ENCODE results near the gene DAND5.

DNA sequence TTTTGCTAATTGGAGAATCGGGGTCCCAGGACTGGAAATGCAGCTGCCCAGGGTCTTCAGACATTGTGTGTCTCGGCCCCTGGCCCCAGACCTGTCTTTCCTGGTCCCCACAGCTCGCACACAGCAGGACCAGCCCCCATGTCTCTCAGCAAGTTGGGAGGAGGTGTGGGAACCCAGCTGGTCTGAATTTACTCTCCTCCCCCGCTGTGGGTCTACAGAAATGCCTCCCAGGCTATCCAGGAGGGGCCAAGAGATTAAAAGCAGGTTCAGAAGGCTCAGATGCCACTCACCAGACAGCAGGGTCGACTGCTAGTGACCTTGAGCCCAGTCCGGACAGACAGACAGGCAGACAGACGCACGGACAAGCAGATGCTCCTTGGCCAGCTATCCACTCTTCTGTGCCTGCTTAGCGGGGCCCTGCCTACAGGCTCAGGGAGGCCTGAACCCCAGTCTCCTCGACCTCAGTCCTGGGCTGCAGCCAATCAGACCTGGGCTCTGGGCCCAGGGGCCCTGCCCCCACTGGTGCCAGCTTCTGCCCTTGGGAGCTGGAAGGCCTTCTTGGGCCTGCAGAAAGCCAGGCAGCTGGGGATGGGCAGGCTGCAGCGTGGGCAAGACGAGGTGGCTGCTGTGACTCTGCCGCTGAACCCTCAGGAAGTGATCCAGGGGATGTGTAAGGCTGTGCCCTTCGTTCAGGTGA lies at the start of gene DAND5:
- TF ChIP-seq, protein P1, sequence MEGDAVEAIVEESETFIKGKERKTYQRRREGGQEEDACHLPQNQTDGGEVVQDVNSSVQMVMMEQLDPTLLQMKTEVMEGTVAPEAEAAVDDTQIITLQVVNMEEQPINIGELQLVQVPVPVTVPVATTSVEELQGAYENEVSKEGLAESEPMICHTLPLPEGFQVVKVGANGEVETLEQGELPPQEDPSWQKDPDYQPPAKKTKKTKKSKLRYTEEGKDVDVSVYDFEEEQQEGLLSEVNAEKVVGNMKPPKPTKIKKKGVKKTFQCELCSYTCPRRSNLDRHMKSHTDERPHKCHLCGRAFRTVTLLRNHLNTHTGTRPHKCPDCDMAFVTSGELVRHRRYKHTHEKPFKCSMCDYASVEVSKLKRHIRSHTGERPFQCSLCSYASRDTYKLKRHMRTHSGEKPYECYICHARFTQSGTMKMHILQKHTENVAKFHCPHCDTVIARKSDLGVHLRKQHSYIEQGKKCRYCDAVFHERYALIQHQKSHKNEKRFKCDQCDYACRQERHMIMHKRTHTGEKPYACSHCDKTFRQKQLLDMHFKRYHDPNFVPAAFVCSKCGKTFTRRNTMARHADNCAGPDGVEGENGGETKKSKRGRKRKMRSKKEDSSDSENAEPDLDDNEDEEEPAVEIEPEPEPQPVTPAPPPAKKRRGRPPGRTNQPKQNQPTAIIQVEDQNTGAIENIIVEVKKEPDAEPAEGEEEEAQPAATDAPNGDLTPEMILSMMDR (optimal IDR thresholded peaks at IDR 0.05 in 1 of 3, IDR thresholded peaks at IDR 0.05 in 1 of 3, conservative IDR thresholded peaks at IDR 0.05 in 1 of 3; ENCODE audit: extremely low read depth in 1 of 3, insufficient read depth in 2 of 3, low read length in 3 of 3) = no peak
- TF ChIP-seq EZH2 (IDR thresholded peaks at IDR 0.05; ENCODE audit: low read length) = no peak
